Measurements from ENCODE around the gene HMGN5.

Gene HMGN5

DNA sequence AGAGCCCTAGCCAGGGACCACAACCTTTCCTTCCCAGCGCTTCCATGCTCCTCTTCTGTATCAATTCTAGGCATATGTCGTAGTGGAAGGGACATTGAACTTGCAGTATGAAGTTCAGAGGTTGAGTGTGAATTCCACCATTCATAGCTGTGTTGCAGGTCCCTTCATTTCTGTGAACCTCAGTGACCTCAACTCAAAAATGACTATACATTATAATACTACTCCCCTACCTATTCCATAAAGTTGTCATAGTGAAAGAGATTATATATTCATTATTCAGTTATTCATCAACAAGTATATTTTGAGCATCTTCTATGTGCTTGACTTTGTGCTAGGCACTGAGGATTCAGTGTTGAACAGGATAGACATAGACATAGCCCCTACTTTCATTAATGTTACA lies 28.2 kb upstream of the HMGN5 start:
- H3K27ac ChIP-seq = no peak overlapping the region
- no peak for TF ChIP-seq ZFX (IDR thresholded peaks at IDR 0.05)
- TF ChIP-seq, protein P1, sequence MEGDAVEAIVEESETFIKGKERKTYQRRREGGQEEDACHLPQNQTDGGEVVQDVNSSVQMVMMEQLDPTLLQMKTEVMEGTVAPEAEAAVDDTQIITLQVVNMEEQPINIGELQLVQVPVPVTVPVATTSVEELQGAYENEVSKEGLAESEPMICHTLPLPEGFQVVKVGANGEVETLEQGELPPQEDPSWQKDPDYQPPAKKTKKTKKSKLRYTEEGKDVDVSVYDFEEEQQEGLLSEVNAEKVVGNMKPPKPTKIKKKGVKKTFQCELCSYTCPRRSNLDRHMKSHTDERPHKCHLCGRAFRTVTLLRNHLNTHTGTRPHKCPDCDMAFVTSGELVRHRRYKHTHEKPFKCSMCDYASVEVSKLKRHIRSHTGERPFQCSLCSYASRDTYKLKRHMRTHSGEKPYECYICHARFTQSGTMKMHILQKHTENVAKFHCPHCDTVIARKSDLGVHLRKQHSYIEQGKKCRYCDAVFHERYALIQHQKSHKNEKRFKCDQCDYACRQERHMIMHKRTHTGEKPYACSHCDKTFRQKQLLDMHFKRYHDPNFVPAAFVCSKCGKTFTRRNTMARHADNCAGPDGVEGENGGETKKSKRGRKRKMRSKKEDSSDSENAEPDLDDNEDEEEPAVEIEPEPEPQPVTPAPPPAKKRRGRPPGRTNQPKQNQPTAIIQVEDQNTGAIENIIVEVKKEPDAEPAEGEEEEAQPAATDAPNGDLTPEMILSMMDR (conservative IDR thresholded peaks at IDR 0.05) = no peak

DNA sequence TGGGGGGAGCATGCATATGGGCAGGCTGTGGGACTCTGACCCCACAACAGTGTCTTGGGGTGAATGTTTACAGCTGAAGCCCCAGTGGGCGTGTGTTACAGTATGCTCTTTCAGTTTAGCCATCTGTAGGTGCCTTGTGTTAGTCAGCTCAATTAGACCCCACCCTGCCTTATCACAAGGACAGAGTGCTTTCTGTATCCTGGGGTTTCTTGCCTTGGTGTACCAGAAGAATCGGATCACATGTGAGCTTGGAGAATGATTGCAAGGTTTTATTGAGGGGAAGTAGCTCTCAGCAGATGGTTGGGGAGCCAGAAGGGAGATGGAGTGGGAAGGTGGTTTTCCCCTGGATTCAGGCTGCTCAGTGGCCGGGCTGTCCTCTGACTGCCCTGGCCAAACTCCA lies 27.5 kb upstream of the HMGN5 start:
- H3K27ac ChIP-seq = no peak overlapping the region
- no peak for TF ChIP-seq ZFX (IDR thresholded peaks at IDR 0.05)
- TF ChIP-seq, protein P1 (conservative IDR thresholded peaks at IDR 0.05) = no peak

DNA sequence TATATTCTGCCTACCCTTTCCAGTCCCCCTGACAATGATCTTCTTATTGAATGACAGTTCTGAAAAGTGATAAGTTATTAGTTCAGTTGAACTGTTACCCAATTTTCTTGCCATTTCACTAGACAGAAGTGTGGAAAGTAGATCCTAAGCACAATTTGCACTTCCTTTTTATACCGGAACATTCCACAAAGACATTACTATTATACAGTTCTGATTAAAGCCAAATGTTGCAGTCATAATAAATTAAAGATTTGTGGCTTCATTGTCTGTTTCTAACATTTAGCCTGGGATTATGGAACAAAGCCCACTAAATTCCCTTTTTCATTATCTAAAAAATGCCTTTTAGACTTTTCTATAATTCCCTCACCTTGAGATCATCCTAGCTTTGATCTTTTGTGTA lies 14.0 kb upstream of the HMGN5 start:
- no peak overlapping the region for H3K27ac ChIP-seq
- no peak for TF ChIP-seq ZFX (IDR thresholded peaks at IDR 0.05)
- TF ChIP-seq, protein P1 (conservative IDR thresholded peaks at IDR 0.05) = no peak

DNA sequence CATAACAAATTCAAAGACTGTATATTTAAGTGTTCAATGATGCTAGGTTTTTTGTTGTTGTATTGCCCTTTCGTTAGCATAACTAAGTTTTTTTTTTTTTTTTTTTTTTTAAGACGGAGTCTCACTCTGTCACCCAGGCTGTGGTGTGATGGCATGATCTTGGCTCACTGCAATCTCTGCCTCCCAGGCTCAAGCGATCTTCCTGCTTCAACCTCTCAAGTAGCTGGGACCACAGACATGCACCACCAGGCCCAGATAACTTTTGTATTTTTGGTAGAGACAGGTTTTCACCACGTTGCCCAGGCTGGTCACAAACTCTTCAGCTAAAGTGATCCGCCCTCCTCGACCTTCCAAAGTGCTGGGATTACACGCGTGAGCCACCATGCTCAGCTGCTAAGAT lies 7.2 kb upstream of the HMGN5 start:
- H3K27ac ChIP-seq = no peak overlapping the region

DNA sequence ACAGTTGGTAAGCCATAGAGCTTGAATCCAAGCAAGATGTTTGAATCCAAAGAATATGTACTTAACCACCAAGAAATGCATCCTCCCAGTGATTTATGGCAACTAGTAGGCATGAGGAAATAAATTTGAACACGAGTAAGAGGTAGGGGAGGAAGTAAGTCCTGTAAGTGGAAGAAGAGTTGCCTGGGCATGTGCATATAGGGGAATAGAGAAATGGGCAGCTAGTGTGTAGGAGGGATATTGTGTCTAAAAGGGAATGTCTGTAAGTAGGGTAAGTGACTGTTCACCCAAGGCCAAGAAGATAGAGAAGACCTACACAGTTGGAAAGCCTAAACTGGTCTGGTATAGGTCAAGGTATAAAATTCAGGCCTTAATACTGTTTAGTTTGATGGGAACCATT lies 4.8 kb upstream of the HMGN5 start:
- no peak for TF ChIP-seq ZFX (IDR thresholded peaks at IDR 0.05)
- TF ChIP-seq, protein P1 (conservative IDR thresholded peaks at IDR 0.05) = no peak
- H3K27ac ChIP-seq = no peak overlapping the region

More for the DNA sequence above, 7.2 kb upstream of the HMGN5 start:
- TF ChIP-seq, protein P1 (conservative IDR thresholded peaks at IDR 0.05) = no peak
- TF ChIP-seq ZFX (IDR thresholded peaks at IDR 0.05) = no peak

DNA sequence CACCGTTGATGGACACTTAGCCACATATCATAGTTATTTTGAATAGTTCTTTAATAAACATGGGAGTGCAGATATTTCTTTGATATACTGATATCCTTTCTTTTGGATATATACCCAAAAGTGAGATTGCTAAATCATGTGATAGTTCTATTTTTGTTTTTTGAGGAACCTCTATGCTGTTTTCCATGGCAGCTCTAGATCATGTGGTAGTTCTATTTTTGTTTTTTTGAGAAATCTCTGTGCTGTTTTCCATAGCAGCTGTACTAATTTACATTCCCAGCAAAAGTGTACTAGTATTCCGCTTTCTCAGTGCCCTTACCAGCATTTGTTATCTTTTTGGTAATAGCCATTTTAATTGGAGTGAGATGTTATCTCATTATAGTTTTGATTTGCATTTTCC lies 3.8 kb upstream of the HMGN5 start:
- no peak overlapping the region for H3K27ac ChIP-seq
- TF ChIP-seq ZFX (IDR thresholded peaks at IDR 0.05) = no peak
- TF ChIP-seq, protein P1 (conservative IDR thresholded peaks at IDR 0.05) = no peak

DNA sequence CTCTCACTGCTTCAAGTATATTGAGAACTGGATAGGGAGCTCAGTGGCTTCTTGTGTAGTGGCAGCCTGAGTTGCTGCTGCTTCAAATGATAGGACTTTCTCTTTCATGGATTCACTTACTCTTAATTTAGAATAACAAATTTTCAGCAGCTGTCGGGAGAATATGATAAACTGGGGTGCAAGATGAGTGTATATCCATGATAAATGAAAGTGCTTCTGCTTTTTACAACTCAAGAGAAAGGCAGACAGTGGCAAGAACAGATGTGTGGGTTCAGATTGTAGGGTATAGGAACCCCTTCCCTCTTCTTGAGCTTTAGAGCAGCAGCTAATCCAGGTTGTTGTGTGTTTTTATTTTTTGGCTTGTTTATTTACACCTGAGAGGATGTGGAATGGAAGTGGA lies 1.2 kb upstream of the HMGN5 start:
- TF ChIP-seq, protein P1 (conservative IDR thresholded peaks at IDR 0.05) = no peak
- no peak for TF ChIP-seq ZFX (IDR thresholded peaks at IDR 0.05)
- no peak overlapping the region for H3K27ac ChIP-seq

All from C4-2B (cell line).